GM12873 (cell line): ENCODE data around the gene CCDC82.

Experiments used
- TF ChIP-seq, protein P1 (sequence below): IDR thresholded peaks from 2 replicates; pipeline ENCODE4 v1.5.1; 2012; ENCODE audit warnings: low read depth, mild to moderate bottlenecking, moderate library complexity, low read length, control low read depth; ENCODE audit not compliant: insufficient read depth; ENCODE audit errors: missing control alignments

The CCDC82 gene

DNA sequence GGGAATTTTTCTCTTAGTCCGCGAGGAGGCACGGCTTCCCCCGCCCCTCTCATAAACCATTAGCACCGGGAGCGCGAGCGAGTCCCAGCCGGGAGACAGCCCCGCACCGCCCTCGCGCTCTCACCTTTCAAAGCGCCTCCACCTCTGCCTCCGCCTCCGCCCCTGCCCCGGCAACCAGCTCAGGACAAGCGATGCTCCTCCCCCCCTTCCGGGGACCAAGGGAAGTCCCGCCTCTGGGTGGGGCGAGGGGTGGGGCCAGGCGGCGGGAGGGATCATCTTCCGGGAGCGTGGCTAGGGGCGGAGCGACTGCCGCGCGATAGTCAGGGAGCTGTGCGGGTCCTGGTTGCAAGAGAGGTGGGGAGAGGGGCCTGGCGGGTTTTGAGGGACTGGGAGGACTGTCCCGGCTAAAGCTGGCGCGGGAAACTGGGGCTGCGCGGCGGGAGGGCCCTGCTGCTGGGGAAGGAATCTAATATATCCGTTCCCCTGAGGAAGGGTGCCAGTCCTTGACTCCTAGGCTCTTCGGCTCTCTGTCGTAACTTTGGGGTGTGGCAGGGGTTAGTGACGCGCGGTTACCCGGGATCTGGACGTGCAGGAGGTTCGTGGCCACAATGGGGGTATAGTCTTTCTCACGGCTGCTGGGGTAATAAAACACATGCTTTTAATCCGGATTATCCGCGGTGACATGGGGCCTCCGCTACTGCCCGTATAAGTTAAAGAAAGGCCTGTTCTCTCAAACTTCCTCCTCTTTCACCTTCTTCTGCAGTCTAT lies at the start of gene CCDC82, which contains the start of gene JRKL:
Gene CCDC82, minus strand, starts transcription at position 193 of the 768 bp plus-strand sequence. CDS start 5,165 bp downstream, outside the sequence.
Gene JRKL, plus strand, starts transcription at position 294 of the 768 bp plus-strand sequence. CDS start 637 bp downstream, outside the sequence.
- TF ChIP-seq, protein P1, sequence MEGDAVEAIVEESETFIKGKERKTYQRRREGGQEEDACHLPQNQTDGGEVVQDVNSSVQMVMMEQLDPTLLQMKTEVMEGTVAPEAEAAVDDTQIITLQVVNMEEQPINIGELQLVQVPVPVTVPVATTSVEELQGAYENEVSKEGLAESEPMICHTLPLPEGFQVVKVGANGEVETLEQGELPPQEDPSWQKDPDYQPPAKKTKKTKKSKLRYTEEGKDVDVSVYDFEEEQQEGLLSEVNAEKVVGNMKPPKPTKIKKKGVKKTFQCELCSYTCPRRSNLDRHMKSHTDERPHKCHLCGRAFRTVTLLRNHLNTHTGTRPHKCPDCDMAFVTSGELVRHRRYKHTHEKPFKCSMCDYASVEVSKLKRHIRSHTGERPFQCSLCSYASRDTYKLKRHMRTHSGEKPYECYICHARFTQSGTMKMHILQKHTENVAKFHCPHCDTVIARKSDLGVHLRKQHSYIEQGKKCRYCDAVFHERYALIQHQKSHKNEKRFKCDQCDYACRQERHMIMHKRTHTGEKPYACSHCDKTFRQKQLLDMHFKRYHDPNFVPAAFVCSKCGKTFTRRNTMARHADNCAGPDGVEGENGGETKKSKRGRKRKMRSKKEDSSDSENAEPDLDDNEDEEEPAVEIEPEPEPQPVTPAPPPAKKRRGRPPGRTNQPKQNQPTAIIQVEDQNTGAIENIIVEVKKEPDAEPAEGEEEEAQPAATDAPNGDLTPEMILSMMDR: no peak

DNA sequence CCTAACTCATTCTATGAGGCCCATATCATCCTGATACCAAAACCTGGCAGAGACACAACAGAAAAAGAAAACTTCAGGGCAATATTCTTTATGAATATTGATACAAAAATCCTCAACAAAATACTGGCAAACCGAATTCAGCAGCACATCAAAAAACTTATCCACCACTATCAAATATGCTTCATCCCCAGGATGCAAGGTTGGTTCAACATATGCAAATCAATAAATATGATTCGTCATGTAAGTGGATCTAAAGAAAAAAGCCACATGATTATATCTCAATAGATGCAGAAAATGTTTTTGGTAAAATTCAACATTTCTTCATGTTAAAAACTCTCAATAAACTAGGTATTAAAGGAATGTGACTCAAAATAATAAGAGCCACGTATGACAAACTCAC lies 41.0 kb upstream of the CCDC82 start:
- TF ChIP-seq, protein P1: no peak

DNA sequence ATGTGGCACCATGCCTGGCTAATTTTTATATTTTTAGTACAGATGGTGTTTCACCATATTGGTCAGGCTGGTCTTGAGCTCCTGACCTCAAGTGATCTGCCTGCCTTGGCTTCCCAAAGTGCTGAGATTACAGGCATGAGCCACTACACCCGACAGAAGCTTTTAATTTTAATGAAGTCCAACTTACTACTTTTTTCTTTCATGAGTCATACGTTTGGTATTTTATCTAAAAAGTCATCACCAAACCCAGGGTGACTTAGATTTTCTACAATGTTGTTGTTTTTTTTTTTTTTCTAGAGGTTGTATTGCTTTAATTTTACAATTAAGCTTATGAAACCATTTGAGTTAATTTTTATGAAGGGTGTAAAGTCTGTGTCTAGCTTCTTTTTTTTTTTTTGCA lies 35.0 kb upstream of the CCDC82 start:
- TF ChIP-seq, protein P1: no peak

DNA sequence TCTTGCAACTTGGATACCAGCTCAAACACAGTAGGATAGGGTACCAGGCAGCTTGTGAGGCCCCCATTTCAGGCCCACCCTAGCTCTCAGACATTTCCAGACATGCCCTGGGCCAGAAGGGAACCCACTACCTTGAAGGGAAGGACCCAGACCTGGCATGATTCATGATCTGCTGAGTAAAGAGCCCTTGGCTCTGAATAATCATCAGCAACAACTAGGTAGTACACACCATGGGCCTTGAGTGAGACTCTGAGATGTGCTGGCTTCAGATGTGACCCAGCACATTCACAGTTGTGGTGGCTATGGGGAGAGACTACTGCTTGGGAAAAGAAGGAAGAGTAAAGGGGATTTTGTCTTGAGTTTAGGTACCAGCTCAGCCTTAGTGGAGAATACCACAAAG lies 23.7 kb upstream of the CCDC82 start:
- TF ChIP-seq, protein P1: no peak

DNA sequence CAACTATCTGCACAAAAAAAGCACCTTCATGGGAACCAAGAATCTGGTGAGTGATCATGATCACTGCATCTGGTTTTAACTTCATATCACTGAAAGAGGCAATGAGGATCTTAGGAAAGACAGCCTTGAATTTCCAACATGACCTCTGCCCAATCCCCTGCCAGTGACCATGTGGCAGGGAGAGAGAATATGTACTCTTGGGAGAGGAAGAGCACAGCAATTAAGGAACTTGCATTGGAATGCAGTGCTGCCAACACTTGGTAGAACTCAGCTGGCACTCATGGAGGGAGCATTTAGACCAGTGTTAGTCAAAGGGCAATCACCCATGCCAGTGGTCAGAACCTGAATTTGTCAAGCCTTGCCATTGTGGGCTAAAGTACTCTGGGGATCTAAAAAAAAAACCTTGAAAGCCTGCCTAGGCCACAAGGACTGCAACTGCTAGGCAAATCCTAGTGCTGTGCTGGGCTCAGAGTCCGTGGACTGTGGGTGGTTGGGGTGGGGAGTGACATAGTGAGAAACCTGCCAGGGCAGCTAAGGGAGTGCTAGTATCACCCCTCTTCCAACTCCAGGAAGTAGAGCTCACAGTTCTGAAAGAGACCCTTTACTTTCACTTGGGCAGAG lies 23.2 kb upstream of the CCDC82 start:
- TF ChIP-seq, protein P1: no peak

DNA sequence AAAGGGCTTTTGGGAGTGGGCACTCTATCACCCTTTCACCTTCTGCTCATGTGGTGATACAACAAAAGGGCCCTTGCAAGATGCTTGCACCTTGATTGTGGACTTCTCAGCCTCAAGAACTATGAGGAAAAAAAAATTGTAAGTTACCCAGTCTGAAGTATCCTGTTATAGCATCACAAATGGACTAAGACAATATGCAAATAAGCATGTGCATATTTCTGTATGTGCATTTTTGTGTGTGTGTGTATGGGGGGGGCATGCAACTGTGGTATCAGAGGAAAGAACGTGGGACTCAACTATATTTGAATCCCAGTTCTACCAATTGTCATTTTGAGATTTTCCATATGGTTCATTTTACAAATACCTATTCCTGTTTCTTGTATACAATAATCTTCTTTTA lies 11.0 kb upstream of the CCDC82 start:
- TF ChIP-seq, protein P1: no peak

DNA sequence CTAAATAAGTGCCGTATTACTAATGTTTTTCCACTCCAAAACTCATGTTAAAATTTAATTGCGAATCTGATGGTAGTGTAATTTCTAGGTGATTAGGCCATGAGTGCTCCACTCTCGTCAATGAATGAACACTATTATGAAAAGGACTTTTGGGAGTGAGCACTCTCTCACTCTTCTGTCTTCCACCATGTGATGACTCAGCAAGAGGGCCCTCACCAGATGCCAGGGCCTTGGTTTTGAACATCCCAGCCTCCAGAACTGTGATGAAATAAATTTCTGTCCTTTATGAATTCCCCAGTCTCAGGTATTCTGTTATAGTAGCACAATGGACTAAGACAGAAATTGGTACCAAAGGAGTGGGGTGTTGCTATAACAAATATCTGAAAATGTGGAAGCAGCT lies 8.2 kb upstream of the CCDC82 start:
- TF ChIP-seq, protein P1: no peak
